Mesodermal cell (in vitro differentiated cells): Measurements from ENCODE around the gene SAFB2.
"Not testable (repeated sequence)": the region's sequence is repeated elsewhere in the genome, so short reads cannot be mapped to it uniquely, and the experiment has no call there.

Experiments used
- H3K27ac ChIP-seq: 2 replicates; pipeline ENCODE4 v1.7.0; 2013; ENCODE audit warnings: mild to moderate bottlenecking, low read depth, low read length, moderate library complexity; ENCODE audit not compliant: severe bottlenecking
- H3K36me3 ChIP-seq: 2 replicates; pipeline ENCODE4 v1.7.1; 2013; ENCODE audit warnings: mild to moderate bottlenecking, low read length, moderate library complexity; ENCODE audit not compliant: control insufficient read depth, insufficient read depth
- H3K4me1 ChIP-seq: one replicate; pipeline ENCODE4 v1.7.1; 2013; ENCODE audit warnings: mild to moderate bottlenecking, low read length; ENCODE audit not compliant: insufficient read depth, control insufficient read depth, poor library complexity, severe bottlenecking
- H3K4me3 ChIP-seq: 2 replicates; pipeline ENCODE4 v1.7.0; 2013; ENCODE audit warnings: low read length, control low read depth, mild to moderate bottlenecking; ENCODE audit not compliant: insufficient read depth, poor library complexity, severe bottlenecking; ENCODE audit errors: extremely low read depth
- H3K9me3 ChIP-seq: 2 replicates; pipeline ENCODE4 v1.7.1; 2013; ENCODE audit warnings: mild to moderate bottlenecking, low read length, moderate library complexity; ENCODE audit not compliant: control insufficient read depth
- WGBS, 2 experiments: methylation state at CpG; one replicate each; pipeline ENCODE4 v1.1.5; 2013; ENCODE audit warnings: missing lambda C conversion rate in 2 of 2; ENCODE audit not compliant: insufficient coverage in 2 of 2; 5-methylcytosine and 5-hydroxymethylcytosine counted together

Gene SAFB2

DNA sequence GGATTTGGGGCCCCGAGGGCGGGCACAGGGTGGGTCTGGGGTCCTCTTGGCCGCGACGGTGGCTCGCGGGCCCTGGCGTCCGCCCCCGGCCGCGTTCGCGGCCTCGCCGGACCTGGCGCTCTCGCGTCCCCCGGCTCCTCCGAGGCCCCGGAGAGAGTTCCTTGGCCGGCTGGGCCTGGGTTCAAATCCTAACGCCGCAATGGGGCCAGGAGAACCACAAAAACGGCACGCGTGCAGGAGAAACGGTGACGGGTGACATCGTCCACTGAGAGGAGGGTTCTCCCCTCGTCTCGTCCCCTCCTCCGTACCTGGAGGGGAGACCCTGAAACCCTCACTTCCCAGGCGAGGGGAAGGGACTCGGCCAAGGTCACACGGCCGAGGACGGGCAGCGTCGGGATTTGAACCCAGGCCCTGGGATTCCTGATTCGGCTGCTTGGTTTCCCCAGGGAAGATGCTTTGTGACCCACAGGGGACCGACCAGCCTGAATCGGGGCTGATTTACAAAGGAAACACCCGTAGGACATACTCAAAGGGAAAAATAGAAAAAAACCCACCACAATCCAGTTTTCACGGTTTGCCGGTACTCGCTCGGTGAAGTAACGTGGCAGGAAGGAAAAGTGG lies 931 bp upstream of the SAFB2 start:
- no peaks in the 10 kb centered on the region for H3K9me3 ChIP-seq
- peak overlapping the region; percentile 100 for H3K4me3 ChIP-seq
- H3K27ac ChIP-seq, result peak overlapping the region; percentile 95
- 0% methylated on average over 19 to 40 of the region's 50 CpGs for WGBS, 2 experiments
- peaks cover 66% of the 10 kb centered on the region for H3K36me3 ChIP-seq
- H3K4me1 ChIP-seq, result peaks cover 38% of the 10 kb centered on the region

DNA sequence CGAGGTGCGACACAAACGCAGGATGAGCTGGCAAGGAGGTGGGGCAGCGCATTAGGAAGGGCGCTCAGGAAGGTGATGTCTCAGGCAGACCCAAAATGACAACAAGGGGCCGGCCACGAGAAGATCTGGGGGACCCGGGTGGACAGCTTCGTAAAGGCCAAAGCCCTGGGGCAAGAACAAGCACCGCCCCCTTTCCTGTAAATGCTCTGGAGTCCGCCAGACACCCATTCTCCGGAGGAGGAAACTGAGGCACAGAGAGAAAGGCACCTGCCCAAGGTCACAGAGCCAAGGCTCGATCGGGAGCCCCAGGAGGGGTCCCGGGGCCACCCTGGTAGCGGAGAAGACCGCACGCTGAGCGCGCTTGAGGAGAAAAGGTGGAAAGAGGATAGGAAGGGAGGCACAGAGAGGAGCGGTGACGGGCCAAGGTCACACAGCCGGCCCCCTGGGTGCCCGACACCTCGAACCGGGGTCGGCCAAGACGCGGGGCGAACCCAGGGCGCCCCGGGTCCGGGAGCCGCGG lies 571 bp downstream of the SAFB2 start:
- peak overlapping the region; percentile 95 for H3K27ac ChIP-seq
- 1% methylated on average over 32 to 35 of the region's 35 CpGs for WGBS, 2 experiments
- H3K36me3 ChIP-seq, result peaks cover 66% of the 10 kb centered on the region
- peaks cover 31% of the 10 kb centered on the region for H3K4me1 ChIP-seq
- H3K9me3 ChIP-seq, result no peaks in the 10 kb centered on the region
- H3K4me3 ChIP-seq, result peak overlapping the region; percentile 100

DNA sequence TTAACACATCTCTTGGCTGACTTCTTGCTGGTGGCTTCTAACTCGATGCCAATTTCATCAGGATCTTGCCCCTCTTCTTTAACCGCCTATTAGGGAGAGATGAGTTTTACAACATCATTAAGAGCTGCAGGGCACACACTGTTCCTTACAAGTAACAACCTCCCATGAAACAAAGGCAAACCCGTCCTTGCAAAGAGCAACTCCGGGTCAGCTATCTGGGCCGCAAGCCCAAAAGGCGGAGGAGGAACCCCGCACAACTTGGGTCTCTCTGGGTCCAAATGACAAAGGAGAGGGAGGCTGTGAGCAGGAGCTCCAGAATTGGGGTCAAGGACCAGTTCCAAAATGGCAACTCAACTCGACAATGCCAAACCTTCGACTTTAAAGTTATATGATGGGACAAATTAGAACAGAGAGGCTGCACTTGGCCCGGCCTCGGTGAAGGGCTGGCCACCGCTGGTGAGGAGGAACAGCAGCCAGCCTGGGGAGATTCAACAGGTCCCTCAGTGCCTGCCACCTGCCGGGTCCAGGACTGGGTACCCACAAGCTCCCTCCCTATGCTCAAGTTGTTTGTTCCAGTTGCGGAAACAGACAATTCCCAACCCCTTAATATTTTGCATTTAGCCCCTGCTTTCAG lies 1.1 kb downstream of the SAFB2 start:
- Histone ChIP-seq H3K9me3 (no peaks in the 10 kb centered on the region), H3K4me1 (peaks cover 25% of the 10 kb centered on the region), H3K27ac (no peak overlapping the region), H3K4me3 (peak overlapping the region; percentile 100), H3K36me3 (peaks cover 66% of the 10 kb centered on the region)
- WGBS, 2 experiments, result 56 to 60% methylated on average over 10 to 11 of the region's 14 CpGs

- peaks cover 13% of the 10 kb centered on the region for H3K4me1 ChIP-seq
- H3K27ac ChIP-seq, result no peak overlapping the region
- H3K4me3 ChIP-seq, result no peak overlapping the region
- H3K9me3 ChIP-seq, result no peaks in the 10 kb centered on the region
- 93 to 100% methylated on average over 1 to 2 of the region's 3 CpGs for WGBS, 2 experiments
- H3K36me3 ChIP-seq, result peaks cover 66% of the 10 kb centered on the region
Observed at GRCh38 chr19:5619946-5620345, 2.6 kb downstream of the SAFB2 start.

DNA sequence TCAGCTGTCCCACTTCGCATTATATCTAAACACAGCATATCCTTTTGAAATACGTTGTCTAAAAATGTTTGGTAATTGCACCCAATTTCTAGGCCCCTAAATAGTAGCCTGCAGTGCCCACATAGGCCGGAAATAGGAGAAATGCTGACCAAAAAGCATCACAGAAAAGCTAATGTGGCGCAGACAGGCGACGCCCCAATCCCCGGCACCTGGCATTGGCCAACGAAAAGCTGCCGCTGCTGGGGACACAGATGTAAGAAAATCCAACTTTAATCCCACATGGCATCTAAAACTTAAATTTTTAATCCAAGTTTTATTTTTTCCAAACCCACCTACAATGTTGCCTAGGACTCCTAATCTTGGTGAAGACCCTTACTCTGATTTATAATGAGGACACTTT lies 4.0 kb downstream of the SAFB2 start:
- Histone ChIP-seq H3K9me3 (no peaks in the 10 kb centered on the region), H3K27ac (no peak overlapping the region), H3K36me3 (peaks cover 79% of the 10 kb centered on the region), H3K4me3 (no peak overlapping the region), H3K4me1 (peaks cover 7% of the 10 kb centered on the region)
- 95 to 99% methylated on average over 8 to 9 of the region's 9 CpGs for WGBS, 2 experiments

- Histone ChIP-seq H3K4me3 (no peak overlapping the region), H3K9me3 (no peaks in the 10 kb centered on the region), H3K36me3 (peaks cover 94% of the 10 kb centered on the region), H3K4me1 (peaks cover 7% of the 10 kb centered on the region), H3K27ac (no peak overlapping the region)
- WGBS, 2 experiments, result 100% methylated on average over 1 of the region's 1 CpG; no CpG with 5 or more reads in 1 of the 2 experiments
Observed at GRCh38 chr19:5617080-5617479, 5.5 kb downstream of the SAFB2 start.

GRCh38 chr19:5615756-5616327 lies 6.7 kb downstream of the SAFB2 start:
- Histone ChIP-seq H3K36me3 (peaks cover 93% of the 10 kb centered on the region), H3K27ac (no peak overlapping the region), H3K4me3 (no peak overlapping the region), H3K9me3 (no peaks in the 10 kb centered on the region), H3K4me1 (peaks cover 5% of the 10 kb centered on the region)
- 95 to 98% methylated on average over 16 of the region's 17 CpGs for WGBS, 2 experiments

DNA sequence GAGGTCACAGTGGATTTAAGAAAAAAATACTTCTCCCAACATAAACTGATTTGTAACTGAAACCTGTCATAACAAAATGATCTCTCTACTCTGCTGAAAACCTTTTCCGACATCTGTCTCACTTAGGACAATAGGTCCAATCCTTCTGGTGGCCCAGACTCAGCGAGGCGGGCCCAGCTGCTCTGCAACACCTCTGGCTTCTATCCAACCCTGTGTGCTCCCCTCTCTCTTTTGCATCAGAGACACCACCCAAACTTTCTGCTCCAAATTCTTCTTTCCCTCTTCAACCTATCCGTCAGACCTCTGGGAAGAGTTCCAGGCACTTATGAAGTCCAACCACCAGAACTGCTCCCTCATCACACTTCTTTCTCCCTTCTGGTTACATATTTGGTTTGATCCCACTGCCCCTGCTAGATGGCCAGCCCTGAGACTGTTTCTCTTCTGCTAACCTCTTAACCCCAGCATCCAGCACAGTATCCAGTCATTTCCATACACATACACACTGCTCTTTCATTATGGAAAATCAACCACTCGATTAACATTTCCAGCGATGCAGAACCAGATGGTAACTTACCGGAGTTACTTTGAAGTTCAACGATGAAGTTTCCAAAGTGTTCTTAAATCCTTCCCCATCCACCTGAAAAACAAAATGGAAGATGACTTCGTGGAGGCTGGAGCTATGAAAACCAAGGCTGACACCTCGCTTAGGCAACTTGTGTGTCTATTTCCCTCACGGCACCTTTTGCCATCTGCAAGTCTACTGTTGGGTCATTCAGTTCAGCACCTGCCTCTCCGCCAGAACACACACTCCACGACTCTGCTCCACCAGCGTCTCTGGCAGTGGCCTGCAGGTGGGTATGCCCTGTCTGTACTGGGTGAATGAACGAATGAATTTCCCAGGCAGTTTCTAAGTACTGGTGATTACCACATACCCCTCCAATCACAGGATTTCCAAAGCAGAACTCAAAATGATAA lies 9.4 kb downstream of the SAFB2 start:
- Histone ChIP-seq H3K4me3 (no peak overlapping the region), H3K27ac (no peak overlapping the region), H3K36me3 (peaks cover 91% of the 10 kb centered on the region), H3K9me3 (no peaks in the 10 kb centered on the region), H3K4me1 (no peaks in the 10 kb centered on the region)
- 95 to 99% methylated on average over 12 to 15 of the region's 15 CpGs for WGBS, 2 experiments

DNA sequence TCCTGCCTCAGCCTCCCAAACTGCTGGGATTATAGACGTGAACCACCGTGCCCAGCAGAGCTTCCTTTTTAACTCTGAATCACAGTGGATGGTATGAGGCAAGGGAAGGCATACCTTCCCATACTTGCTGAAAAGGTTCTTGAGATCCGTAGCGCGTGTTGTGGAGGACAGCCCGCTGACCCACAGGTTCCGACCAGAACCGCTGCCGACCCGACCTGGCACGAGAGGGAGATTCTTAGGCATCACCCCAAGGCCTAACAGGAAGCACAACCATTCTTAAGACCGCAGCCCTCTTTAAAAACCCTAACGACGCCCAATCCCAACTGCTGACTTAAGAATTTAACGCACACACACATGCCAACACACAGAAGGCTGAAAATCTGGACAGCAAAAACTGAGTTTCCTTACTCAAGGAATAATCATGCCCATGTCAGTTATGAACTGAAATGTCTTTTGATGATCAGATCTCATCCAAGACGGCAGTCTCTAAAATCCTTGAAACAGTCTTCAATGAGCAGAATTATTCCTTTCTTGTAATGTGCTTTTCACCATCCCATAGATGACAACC lies 12.6 kb downstream of the SAFB2 start:
- WGBS, 2 experiments, result 92 to 96% methylated on average over 15 to 16 of the region's 16 CpGs
- H3K9me3 ChIP-seq, result no peaks in the 10 kb centered on the region
- H3K27ac ChIP-seq, result no peak overlapping the region
- no peak overlapping the region for H3K4me3 ChIP-seq
- H3K36me3 ChIP-seq, result peaks cover 90% of the 10 kb centered on the region
- no peaks in the 10 kb centered on the region for H3K4me1 ChIP-seq

GRCh38 chr19:5608766-5609165 lies 13.8 kb downstream of the SAFB2 start:
- not testable (repeated sequence) for H3K4me1 ChIP-seq, H3K4me3 ChIP-seq, H3K9me3 ChIP-seq, H3K27ac ChIP-seq
- H3K36me3 ChIP-seq, result peaks cover 90% of the 10 kb centered on the region
- 94 to 100% methylated on average over 3 to 6 of the region's 9 CpGs for WGBS, 2 experiments
